GM21390 (cell line): ENCODE measurements around the gene CDK1.
"Not testable (repeated sequence)": the region's sequence is repeated elsewhere in the genome, so short reads cannot be mapped to it uniquely, and the experiment has no call there.

ENCODE experiments used
- ATAC-seq: cut with Tn5 transposase; IDR thresholded peaks from one replicate; pipeline ENCODE4 v1.9.1; 2021; ENCODE audit not compliant: unreplicated experiment

CDK1 gene

DNA sequence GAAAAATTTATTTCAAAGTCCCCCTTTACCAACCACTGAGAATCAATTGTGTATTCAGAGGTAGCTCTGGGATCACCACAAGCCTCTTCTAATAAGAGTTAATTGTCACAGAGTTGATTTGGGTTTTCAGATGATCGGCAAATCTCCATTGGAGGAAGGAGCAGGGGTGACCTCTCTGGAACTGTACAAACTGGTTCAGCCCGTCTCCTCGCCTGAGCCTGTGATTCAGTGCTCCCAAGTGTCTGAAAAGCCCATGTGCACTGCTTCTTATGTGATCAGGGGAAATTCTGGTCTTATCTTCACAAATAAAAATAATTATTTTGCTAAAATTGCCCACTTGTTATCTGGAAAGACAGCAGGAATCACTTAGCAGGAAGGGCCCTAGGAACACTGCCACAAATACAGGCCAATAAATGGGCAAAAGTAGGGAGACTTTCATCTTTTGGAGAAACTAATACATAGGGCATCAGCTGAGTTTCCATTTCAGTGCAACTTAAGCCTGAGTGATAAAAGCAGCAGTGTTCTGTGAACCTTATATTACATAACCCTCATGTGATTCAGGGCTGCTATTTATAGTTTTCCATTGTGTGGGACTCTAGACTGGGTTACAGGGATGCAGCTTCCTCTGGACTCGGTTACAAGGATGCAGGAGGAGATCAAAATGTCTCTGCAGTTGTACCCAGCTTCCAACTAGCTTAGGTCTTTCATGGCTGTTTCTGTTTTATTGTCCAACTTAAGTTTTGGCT lies 32.3 kb downstream of the CDK1 start:
- ATAC-seq = no peak

DNA sequence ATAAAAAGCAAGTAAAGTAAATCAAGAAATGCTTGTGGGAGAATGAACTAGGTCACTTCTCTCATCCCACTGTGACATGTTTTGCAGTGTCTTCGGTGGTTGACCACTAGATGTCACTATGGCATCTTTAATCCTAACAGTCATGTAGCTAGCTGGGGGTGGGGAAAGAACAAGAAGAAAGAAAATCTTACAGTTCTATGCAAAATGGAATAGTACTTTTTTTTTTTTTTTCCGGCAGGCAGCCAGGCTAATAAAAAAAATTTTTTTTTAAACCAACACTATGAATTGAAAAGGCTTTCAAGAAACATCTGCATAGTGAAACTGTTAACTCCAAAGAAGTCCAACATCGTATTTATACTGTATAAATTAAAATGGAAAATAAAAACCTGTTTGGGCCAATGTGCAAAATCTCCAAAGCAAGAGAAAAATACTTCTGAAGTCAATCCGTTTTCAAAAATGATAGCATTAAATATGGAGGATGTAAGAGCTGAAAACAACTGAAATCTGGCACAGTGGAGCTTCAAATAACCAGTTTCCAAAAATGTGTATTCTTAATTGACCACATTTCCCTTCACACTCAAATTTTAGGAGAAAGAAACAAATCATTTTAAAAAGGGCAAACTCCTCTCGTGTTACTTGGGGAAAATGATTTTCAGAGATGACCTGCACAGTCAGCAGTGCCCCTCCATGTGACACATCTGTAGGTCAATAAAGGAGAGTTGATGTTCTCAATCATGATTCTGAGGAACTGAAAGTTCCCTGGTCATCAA lies 38.5 kb downstream of the CDK1 start:
- peak; percentile 89 for ATAC-seq

- ATAC-seq = no peak
Measured at GRCh38 chr10:60817398-60817805, 39.1 kb downstream of the CDK1 start.

GRCh38 chr10:60818134-60818770 lies 40.0 kb downstream of the CDK1 start:
- no peak for ATAC-seq

DNA sequence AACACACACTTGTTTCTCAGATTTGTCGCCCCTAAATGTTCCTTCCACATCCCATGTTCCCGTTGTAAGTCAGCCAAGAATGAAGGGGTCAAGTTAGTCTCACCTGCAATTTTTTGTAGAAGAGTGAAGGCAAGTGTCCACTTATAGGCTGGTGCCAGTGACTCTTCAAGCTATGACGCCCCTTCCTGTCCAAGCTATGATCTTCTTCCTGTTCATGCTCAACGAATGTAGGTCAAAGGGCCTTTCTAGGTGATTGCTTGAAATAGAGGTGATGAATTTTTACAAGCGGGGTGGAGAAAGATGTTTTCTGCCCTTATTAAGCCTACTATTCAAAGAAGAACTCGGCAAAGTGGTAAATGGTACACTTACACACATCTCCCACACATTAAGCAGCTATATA lies 41.0 kb downstream of the CDK1 start:
- ATAC-seq = no peak

DNA sequence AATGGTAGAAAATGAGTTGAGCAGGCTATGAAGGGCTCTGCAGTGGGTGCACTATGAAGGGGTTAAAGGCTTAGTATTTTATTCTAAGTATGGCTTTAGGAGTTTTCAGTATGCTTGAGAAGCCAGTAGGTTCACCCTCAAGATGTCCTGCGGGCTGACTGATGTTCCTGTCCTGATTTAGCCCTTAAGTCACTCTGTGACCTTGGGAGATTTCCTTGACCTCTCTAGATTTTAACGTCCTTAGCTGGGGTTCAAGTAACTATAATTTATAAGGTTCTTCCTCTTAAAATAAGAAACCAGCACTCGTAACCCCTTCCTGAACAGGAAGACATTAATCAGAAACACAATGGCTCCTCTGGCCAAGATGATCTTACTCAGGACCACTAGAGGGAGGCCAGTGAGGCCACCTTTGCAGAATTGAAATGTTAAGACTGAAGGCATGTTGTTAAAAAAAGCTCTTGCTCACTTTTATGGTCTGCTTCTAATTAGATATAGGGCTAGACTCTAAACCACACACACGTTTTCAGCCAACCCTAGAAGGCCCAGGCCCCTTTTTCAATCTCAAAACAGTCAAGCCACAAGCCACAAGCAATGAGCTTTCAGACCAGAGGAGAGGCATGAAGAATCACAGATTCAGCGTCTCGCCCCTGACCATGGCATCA lies 41.9 kb downstream of the CDK1 start:
- peak; percentile 53 for ATAC-seq

DNA sequence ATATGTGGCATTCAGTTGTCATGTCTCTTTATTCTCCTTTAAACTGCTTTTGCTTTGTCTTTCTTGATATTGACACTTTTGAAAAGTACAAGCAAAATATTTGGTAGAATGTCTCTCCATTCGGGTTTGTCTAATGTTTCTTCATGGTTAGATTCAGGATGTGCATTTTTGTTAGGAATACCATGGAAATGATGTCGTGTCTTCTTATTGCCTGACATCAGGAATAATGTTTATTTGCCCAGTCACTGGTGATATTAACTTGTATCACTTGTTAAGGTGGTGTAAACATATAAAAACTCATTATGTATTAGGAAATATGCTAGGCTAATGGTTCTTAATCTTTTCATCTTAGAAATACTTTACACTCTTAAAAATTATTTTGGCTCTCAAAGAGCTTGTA lies 43.4 kb downstream of the CDK1 start:
- no peak for ATAC-seq

DNA sequence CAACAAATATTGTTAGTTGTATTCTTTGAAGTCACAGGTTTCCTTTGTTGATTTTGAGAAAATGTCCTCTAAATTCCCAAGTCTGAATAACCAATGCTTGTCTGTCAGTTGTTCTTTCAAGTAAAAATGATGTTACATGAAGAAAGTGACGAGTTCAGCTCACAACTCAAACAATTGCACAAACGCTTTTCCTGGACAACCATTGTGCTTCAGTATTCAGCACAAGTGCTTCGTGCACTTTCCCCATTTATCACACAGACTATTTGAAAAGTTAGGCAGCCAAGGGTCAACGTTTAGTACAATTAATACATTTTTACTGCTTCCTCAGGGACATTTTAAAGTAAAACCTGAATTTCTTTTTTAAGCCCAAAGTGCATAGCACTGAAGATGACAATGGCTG lies 44.5 kb downstream of the CDK1 start:
- no peak for ATAC-seq

GRCh38 chr10:60823324-60823723 lies 45.0 kb downstream of the CDK1 start:
- no peak for ATAC-seq

DNA sequence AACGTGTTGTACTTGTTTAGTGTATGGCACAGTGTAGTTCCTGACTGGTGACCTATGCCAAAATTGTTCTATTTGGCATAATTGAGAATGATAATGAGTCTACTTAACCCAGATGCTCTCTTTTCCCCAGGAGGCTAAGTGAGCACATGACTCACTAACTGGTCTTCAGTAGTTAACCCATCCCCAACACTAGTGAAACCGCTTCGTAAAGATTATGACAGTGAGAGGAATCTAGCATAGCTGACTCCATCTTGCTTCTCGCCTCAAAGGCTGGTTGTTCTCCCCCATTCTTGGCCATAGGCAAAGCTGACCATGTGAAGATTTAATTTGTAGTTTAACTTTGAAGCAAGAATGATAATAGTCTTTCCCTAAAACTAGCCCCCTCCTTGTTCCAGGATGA lies 47.2 kb downstream of the CDK1 start:
- no peak for ATAC-seq

DNA sequence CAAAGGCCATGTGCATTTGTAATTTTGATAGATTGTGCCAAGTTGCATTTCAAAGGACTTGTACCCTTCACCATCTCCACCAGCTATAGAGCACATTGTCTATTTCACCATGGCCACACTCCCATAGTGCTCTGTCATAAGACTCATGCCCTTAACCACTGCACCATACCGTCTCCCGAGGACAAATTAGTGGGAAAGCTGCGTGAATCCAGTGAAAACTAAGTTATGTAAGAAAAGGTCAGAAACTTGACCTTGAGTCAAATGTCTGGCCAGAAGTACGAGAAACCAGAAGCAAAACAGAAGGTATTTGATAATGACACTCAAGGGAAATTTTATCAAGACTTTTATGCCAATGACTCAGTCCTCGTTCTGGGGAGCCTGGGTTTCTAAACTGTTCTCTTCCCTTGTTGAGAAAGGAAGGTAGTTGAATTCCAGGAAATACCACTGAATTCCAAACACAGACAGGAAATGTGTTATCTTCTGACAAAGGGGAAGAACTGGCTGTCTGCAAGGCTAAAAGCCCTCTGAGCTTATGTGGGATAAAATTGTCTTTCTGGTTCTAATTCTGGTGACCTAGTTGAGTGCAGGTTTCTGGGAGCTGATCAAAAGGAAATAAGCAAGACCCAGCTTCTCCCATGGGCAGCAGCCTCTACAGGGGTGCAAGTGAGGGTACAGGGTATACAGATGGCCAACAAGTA lies 49.7 kb downstream of the CDK1 start:
- no peak for ATAC-seq

GRCh38 chr10:60828489-60828852 lies 50.2 kb downstream of the CDK1 start:
- ATAC-seq = no peak

- not testable (repeated sequence) for ATAC-seq
Measured at GRCh38 chr10:60832136-60832535, 53.9 kb downstream of the CDK1 start.

DNA sequence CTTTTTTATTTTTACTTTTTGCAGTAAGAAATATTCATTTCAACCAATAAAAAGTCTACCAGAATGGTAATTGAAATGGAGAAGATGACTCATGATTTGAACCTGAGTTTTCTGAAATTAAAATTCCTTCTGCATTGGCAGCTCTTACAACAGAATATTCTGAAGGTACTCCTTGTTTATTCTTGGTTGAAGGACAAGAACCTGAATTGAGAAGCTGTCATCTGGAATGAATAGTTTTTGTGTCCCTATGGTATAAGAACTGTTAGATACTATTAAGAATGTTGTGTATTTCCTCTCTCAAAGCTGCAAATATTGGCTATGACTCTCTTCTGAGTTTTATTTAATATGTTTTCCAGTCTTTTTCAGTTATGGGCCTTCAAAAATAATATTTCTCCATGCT lies 56.1 kb downstream of the CDK1 start:
- ATAC-seq = no peak

- ATAC-seq = no peak
Measured at GRCh38 chr10:60835049-60835448, 56.8 kb downstream of the CDK1 start.

GRCh38 chr10:60841227-60841626 lies 62.9 kb downstream of the CDK1 start:
- ATAC-seq = not testable (repeated sequence)

DNA sequence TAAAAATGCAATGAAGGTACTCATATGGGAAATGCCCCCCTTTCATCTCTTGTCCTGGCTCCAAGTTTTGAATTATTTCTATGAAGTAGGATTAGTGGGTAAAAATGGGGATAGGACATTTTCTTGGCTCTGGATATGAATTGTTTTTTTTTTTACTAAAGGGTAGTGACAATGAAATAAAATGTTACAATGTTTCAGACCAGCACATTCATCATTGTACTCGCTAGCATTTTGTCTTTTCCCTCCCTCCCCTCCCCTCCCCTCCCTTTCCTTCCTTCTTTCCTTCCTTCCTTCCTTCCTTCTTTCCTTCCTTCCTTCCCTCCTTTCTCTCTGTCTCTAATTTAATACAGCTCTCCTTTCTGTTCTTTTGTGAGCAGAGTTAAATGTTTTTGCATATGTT lies 64.4 kb downstream of the CDK1 start:
- no peak for ATAC-seq
